Sigmoid colon (tissue), 7 donors: ENCODE results near the gene RABL2A. TPM values are rescaled to one million over a fixed set of nuclear protein-coding genes. Genes with fewer than 3 reads are reported as not detected.
"Not testable (repeated sequence)": the region's sequence is repeated elsewhere in the genome, so short reads cannot be mapped to it uniquely, and the experiment has no call there.

Experiments used
- DNase-seq: peaks from one replicate; pipeline ENCODE4 v3.0.0-alpha.2; 2019
- H3K27ac ChIP-seq, 4 donors: fragments of 200-600 bp; sonication (generic); one replicate each; pipeline ENCODE4 v1.5.1; 2016 to 2019; ENCODE audit warnings: mild to moderate bottlenecking in 1 of 4
- H3K27me3 ChIP-seq, 3 donors: fragments of 200-600 bp; sonication (generic); one replicate each; pipeline ENCODE4 v1.5.1; 2019; ENCODE audit warnings: mild to moderate bottlenecking in 1 of 3
- H3K36me3 ChIP-seq, 4 donors: fragments of 200-600 bp; sonication (generic); one replicate each; pipeline ENCODE4 v1.5.1; 2016 to 2019
- H3K4me1 ChIP-seq, 4 donors: fragments of 200-600 bp; sonication (generic); one replicate each; pipeline ENCODE4 v1.5.1; 2017 to 2019
- H3K4me3 ChIP-seq, 4 donors: fragments of 200-600 bp; sonication (generic); one replicate each; pipeline ENCODE4 v1.5.1; 2017 to 2019; ENCODE audit warnings: mild to moderate bottlenecking in 2 of 4, moderate library complexity in 1 of 4
- H3K9me3 ChIP-seq, 4 donors: fragments of 200-600 bp in 3 of 4; sonication (generic) in 3 of 4; one replicate each; pipeline versions ENCODE4 v1.5.1 to v1.6.1; 2013 to 2019
- POLR2AphosphoS5 ChIP-seq, 4 donors: sonication (generic); formaldehyde crosslinking; IDR thresholded peaks; one replicate each; pipeline ENCODE4 v1.6.1; 2017; ENCODE audit warnings: antibody characterized with exemption in 4 of 4
- WGBS, 2 donors: extraction: QIAGEN DNeasy Blood & Tissue Kit; methylation state at CpG; one replicate each; pipeline ENCODE4 v1.1.7; 2013; 5-methylcytosine and 5-hydroxymethylcytosine counted together
- intact Hi-C: fragments of 100-400 bp; cut with DNase I; formaldehyde crosslinking; loops from one replicate; pipeline ENCODE4 v1.15.1; 2023
- polyA plus RNA-seq, 3 donors: library from polyadenylated mRNA; stranded (reverse); fragments of 200-250 nt; gene quantifications; one replicate each; pipeline ENCODE4 v1.2.3, GENCODE V29; 2013
- total RNA-seq, 4 donors: library from RNA; depleted of rRNA; stranded (reverse); fragments of >200 nt; gene quantifications; one replicate each; pipeline ENCODE4 v1.1.0, GENCODE V29; 2016
- TF ChIP-seq, protein P1 (sequence below), 4 experiments: fragments of 450-650 bp in 3 of 4; fragments of 200-600 bp in 1 of 4; IDR thresholded peaks; one replicate each; pipeline ENCODE4 v1.5.1; 2016 to 2019; ENCODE audit warnings: antibody characterized with exemption in 4 of 4, mild to moderate bottlenecking in 3 of 4, moderate library complexity in 2 of 4
- donor health status: healthy with polysubstance abuse.
- donor health status: Bipolar disorder and iron deficiency.
- donor health status: healthy.

RABL2A gene
- total and polyA plus RNA-seq, 7 donors, result 5.8 to 15.2 (median 7.8) TPM

DNA sequence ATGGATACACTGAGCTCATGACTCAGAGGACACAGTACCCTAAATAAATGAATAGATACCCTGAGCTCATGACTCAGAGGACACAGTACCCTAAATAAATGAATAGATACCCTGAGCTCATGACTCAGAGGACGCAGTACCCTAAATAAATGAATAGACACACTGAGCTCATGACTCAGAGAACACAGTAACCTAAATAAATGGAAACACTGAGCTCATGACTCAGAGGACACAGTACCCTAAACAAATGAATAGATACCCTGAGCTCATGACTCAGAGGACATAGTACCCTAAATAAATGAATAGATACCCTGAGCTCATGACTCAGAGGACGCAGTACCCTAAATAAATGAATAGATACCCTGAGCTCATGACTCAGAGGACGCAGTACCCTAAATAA is 25.5 kb downstream of the RABL2A start:
- H3K36me3 ChIP-seq, intact Hi-C loops, H3K27me3 ChIP-seq, H3K27ac ChIP-seq, DNase-seq, H3K4me1 ChIP-seq, H3K9me3 ChIP-seq, H3K4me3 ChIP-seq: not testable (repeated sequence)
- WGBS, 2 donors, result 58 to 68% methylated on average over 2 of the region's 3 CpGs

DNA sequence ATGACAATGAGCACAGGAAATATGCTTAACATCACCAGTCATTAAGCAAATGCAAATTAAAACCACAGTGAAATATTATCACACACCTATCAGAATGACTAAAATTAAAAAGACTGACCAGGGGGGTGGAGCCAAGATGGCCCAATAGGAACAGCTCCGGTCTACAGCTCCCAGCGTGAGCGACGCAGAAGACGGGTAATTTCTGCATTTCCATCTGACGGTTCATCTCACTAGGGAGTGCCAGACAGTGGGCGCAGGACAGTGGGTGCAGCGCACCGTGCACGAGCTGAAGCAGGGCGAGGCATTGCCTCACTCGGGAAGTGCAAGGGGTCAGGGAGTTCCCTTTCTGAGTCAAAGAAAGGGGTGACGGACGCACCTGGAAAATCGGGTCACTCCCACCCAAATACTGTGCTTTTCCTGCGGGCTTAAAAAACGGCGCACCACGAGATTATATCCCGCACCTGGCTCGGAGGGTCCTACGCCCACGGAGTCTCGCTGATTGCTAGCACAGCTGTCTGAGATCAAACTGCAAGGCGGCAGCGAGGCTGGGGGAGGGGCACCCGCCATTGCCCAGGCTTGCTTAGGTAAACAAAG is 29.1 kb downstream of the RABL2A start:
- H3K9me3 ChIP-seq, H3K27me3 ChIP-seq, H3K36me3 ChIP-seq, H3K4me1 ChIP-seq, H3K27ac ChIP-seq, intact Hi-C loops, H3K4me3 ChIP-seq, DNase-seq: not testable (repeated sequence)
- 22 to 74% methylated on average over 27 of the region's 27 CpGs for WGBS, 2 donors

DNA sequence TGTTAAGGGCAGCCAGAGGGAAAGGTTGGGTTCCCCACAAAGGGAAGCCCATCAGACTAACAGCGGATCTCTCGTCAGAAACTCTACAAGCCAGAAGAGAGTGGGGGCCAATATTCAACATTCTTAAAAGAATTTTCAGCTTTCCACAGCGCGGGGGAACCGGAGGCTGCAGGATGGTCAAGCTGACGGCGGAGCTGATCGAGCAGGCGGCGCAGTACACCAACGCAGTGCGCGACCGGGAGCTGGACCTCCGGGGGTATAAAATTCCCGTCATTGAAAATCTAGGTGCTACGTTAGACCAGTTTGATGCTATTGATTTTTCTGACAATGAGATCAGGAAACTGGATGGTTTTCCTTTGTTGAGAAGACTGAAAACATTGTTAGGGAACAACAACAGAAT is 30.7 kb downstream of the RABL2A start:
- H3K36me3 ChIP-seq, H3K27me3 ChIP-seq, H3K27ac ChIP-seq, intact Hi-C loops, DNase-seq, H3K9me3 ChIP-seq, H3K4me1 ChIP-seq, H3K4me3 ChIP-seq: not testable (repeated sequence)
- 96 to 98% methylated on average over 17 of the region's 17 CpGs for WGBS, 2 donors

DNA sequence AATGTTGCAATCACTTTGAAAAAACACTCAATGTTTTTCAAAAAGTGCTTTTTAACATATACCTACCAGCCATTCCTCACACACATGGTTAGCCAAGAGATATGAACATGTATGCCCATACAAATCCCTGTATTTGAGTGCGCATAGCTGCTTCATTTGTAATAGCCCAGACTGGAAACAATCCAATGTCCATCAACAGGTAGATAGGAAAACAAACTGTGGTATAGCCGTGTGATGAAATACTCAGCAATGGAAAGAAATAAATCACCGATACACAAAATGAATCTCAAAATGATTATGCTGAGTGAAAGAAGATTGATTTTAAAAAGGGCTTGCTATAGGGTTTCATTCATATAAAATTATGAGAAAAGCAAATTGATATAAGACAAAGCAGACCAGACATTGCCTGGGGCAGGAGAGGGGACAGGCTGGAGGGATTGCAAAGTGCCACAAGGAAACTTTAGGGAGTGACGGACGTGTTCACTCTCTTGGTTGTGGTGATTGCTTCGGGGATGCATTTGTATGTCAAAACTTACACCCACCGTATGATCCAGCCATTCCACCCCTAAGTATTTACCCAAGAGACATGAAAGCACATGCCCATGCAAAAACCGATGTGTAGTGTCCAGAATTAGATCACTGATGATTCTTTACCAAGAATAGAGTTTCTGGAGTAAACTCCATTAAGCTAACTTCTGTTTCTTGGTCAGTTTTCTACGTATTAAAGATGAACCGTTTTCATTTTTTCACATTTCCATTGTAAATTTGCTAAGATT is 36.4 kb downstream of the RABL2A start:
- WGBS, 2 donors, result 89 to 92% methylated on average over 10 of the region's 10 CpGs
- H3K27me3 ChIP-seq, H3K4me3 ChIP-seq, H3K4me1 ChIP-seq, H3K36me3 ChIP-seq, H3K9me3 ChIP-seq, intact Hi-C loops, H3K27ac ChIP-seq, DNase-seq: not testable (repeated sequence)

DNA sequence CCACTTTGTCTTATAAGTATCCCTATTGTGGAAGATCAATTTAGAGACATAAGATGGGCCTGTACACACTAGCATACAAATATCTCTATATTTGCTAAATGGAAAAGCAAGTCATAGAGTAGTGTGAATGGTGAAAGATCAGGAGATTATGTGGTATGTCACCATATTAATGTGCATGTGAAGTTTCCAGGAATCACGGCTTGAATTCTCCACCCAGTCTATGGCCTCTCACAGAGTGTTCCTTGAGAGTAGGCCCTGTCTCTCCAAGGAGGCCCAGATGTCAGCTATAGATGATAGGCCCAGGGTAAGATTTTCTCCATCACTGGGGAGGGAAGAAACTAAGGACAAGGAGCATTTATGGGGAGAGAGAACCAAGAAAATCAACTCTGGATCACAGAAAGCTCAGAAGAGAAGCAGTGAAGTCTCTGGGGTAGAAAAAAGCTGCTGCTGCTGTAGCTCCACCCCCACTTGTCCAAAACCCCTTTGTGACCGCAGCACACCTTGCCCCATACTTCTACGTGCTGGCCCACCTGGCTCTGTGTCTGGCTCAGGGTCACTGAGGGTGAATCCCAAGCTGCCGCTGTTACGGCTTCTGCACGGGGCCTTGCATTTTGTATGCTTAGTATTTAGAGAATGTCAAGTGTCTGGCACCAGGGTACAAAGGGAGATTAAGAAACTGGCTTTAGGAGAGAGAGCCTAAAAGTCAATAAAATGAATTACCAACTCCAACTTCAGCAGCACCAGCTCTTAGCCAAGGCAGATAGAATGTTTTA is 37.9 kb downstream of the RABL2A start:
- H3K4me3 ChIP-seq, H3K4me1 ChIP-seq, H3K27me3 ChIP-seq, intact Hi-C loops, H3K9me3 ChIP-seq, H3K36me3 ChIP-seq, DNase-seq, H3K27ac ChIP-seq: not testable (repeated sequence)
- 84 to 88% methylated on average over 6 of the region's 6 CpGs for WGBS, 2 donors

DNA sequence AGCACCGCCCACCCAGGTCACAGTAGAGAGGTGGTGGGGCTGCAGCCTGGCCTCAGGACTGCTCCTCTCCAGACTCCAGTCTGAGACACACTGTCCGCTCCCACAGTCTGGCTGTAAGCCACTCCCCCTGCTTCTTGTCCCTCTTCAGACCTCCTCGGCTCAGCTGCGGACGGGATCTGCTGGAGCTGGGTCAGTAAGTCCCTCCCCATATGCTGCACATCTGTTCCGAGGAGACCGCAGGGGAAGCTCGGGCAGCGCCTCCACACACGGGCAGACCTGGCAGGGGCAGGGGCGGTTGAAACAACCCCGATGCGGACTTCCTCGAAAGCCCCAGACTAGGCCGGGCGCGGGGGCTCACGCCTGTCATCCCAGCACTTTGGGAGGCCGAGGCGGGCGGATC is 41.9 kb downstream of the RABL2A start:
- WGBS, 2 donors, result 95 to 97% methylated on average over 21 of the region's 21 CpGs

DNA sequence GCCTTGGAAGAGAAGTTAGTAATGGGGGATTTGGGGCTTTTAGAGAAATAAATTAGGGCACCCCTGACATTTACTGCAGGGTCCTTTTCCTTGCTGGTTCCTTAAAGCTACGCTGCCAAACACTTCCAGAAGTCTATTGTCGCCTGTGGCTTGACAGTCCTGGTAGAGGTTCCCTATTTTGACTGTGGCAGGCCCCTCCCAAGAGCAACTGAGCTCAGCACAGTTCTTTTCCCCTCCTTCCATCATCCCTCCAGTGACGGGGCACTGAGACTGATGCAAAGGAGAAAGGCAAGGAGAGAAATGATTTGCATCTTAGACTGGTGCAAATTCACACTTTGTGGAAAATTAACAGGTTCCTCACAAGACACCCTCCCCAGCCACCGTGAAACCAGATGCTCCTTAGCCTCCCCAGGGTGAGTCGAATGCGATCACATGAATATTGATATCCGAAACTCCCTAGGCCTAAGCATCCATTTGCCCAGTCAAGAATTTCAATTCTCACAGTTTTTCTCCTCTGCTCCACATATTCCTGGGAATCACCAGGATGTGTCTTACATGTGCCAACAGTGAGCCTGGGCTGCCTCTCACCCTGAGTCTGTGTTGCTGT is 45.4 kb downstream of the RABL2A start:
- no peak for DNase-seq
- intact Hi-C loops, result no loop called here
- whole genome bisulfite sequencing, 2 donors, result 73 to 90% methylated on average over 7 of the region's 7 CpGs

More for the DNA sequence above, 41.9 kb downstream of the RABL2A start:
- intact Hi-C loops, H3K36me3 ChIP-seq, H3K27ac ChIP-seq, H3K27me3 ChIP-seq, H3K4me3 ChIP-seq, DNase-seq, H3K4me1 ChIP-seq, H3K9me3 ChIP-seq: not testable (repeated sequence)

More for the DNA sequence above, 45.4 kb downstream of the RABL2A start:
- H3K36me3 ChIP-seq, result no peaks in the 10 kb centered on the region
- no peaks in the 10 kb centered on the region for H3K27me3 ChIP-seq
- no peaks in the 10 kb centered on the region for H3K4me1 ChIP-seq
- H3K9me3 ChIP-seq, result no peaks in the 10 kb centered on the region
- TF ChIP-seq, protein P1, sequence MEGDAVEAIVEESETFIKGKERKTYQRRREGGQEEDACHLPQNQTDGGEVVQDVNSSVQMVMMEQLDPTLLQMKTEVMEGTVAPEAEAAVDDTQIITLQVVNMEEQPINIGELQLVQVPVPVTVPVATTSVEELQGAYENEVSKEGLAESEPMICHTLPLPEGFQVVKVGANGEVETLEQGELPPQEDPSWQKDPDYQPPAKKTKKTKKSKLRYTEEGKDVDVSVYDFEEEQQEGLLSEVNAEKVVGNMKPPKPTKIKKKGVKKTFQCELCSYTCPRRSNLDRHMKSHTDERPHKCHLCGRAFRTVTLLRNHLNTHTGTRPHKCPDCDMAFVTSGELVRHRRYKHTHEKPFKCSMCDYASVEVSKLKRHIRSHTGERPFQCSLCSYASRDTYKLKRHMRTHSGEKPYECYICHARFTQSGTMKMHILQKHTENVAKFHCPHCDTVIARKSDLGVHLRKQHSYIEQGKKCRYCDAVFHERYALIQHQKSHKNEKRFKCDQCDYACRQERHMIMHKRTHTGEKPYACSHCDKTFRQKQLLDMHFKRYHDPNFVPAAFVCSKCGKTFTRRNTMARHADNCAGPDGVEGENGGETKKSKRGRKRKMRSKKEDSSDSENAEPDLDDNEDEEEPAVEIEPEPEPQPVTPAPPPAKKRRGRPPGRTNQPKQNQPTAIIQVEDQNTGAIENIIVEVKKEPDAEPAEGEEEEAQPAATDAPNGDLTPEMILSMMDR (IDR thresholded peaks at IDR 0.05), result no peak
- TF ChIP-seq POLR2AphosphoS5 (IDR thresholded peaks at IDR 0.05), result no peak
- H3K4me3 ChIP-seq, result no peak overlapping the region
- no peak overlapping the region for H3K27ac ChIP-seq
